CD14-positive monocyte (primary cell): Measurements from ENCODE around the gene ZRANB3. TPM values are rescaled to one million over a fixed set of nuclear protein-coding genes. Genes with fewer than 3 reads are reported as not detected.
A peak's percentile ranks its signal among the peaks of the same experiment; 100 is the strongest.

ENCODE experiments used
- DNase-seq, 3 donors: peaks; one replicate each; pipeline ENCODE4 v3.0.0-alpha.2; 2011 to 2022
- H2AFZ ChIP-seq: 2 replicates; pipeline ENCODE4 v1.6.0; 2012; ENCODE audit warnings: mild to moderate bottlenecking, low read depth, low read length, inconsistent platforms; ENCODE audit not compliant: insufficient read depth, poor library complexity, severe bottlenecking
- H3K27ac ChIP-seq, 2 donors: 1 replicate in 1 of 2; 2 replicates in 1 of 2; pipeline ENCODE4 v1.5.1; 2012 to 2013; ENCODE audit warnings: low read length in 2 of 2, control low read depth in 1 of 2, inconsistent platforms in 1 of 2, low read depth in 1 of 2, mild to moderate bottlenecking in 1 of 2
- H3K27me3 ChIP-seq, 2 donors: one replicate each; pipeline versions ENCODE4 v1.6.0 to v1.6.1; 2011 to 2013; ENCODE audit warnings: low read length in 2 of 2; ENCODE audit not compliant: control insufficient read depth in 2 of 2, insufficient read depth in 2 of 2
- H3K36me3 ChIP-seq, 2 donors: replicated peaks in 1 of 2; 1 replicate in 1 of 2; 2 replicates in 1 of 2; pipeline versions ENCODE4 v1.5.1 to v1.6.1; 2012 to 2013; ENCODE audit warnings: low read length in 2 of 2, control low read depth in 1 of 2, inconsistent platforms in 1 of 2, mild to moderate bottlenecking in 1 of 2; ENCODE audit not compliant: insufficient read depth in 2 of 2, control insufficient read depth in 1 of 2
- H3K4me1 ChIP-seq, 2 donors: 1 replicate in 1 of 2; 2 replicates in 1 of 2; pipeline versions ENCODE4 v1.5.1 to v1.6.1; 2012 to 2013; ENCODE audit warnings: low read length in 2 of 2, control low read depth in 1 of 2, inconsistent platforms in 1 of 2, mild to moderate bottlenecking in 1 of 2, moderate library complexity in 1 of 2; ENCODE audit not compliant: insufficient read depth in 2 of 2, control insufficient read depth in 1 of 2
- H3K4me2 ChIP-seq: replicated peaks from 2 replicates; pipeline ENCODE3; 2012; ENCODE audit warnings: low read length, moderate library complexity, mild to moderate bottlenecking; ENCODE audit not compliant: poor library complexity, severe bottlenecking; ENCODE audit errors: extremely low read depth
- H3K4me3 ChIP-seq, 3 experiments: fragments of 200-600 bp in 1 of 3; sonication (generic) in 1 of 3; replicated peaks in 1 of 3; 1 replicate in 2 of 3; 2 replicates in 1 of 3; pipeline ENCODE4 v1.5.1; 2011 to 2013; ENCODE audit warnings: low read length in 3 of 3, mild to moderate bottlenecking in 3 of 3, control low read depth in 2 of 3, low read depth in 2 of 3, inconsistent platforms in 1 of 3, moderate library complexity in 1 of 3
- H3K79me2 ChIP-seq: 2 replicates; pipeline ENCODE4 v1.6.0; 2012; ENCODE audit warnings: mild to moderate bottlenecking, control low read depth, inconsistent platforms, low read length, moderate library complexity; ENCODE audit not compliant: insufficient read depth
- H3K9ac ChIP-seq: 2 replicates; pipeline ENCODE4 v1.6.0; 2017; ENCODE audit warnings: low read length, mild to moderate bottlenecking; ENCODE audit not compliant: insufficient read depth, poor library complexity, severe bottlenecking
- H3K9me3 ChIP-seq, 2 donors: replicated peaks in 1 of 2; 1 replicate in 1 of 2; 2 replicates in 1 of 2; pipeline versions ENCODE4 v1.5.1 to v1.6.1; 2012 to 2013; ENCODE audit warnings: low read length in 2 of 2, control low read depth in 1 of 2; ENCODE audit not compliant: control insufficient read depth in 1 of 2, insufficient read depth in 1 of 2
- H4K20me1 ChIP-seq: 2 replicates; pipeline ENCODE4 v1.6.0; 2012; ENCODE audit warnings: mild to moderate bottlenecking, low read length, control low read depth, moderate library complexity; ENCODE audit not compliant: insufficient read depth
- H3K27ac Mint-ChIP-seq, 7 donors: one replicate each; pipeline ENCODE4 v1.8.0; 2020; ENCODE audit warnings: mild to moderate bottlenecking in 7 of 7, mixed read lengths in 7 of 7, moderate library complexity in 6 of 7, inconsistent platforms in 2 of 7
- H3K27me3 Mint-ChIP-seq, 3 donors: one replicate each; pipeline ENCODE4 v1.8.0; 2021 to 2022; ENCODE audit warnings: low read depth in 3 of 3, mild to moderate bottlenecking in 3 of 3, mixed read lengths in 3 of 3, moderate library complexity in 3 of 3, inconsistent platforms in 1 of 3
- H3K36me3 Mint-ChIP-seq, 2 donors: one replicate each; pipeline ENCODE4 v1.8.0; 2020; ENCODE audit warnings: mixed read lengths in 2 of 2, inconsistent platforms in 1 of 2, mild to moderate bottlenecking in 1 of 2
- H3K4me1 Mint-ChIP-seq: one replicate; pipeline ENCODE4 v1.8.0; 2020; ENCODE audit warnings: mild to moderate bottlenecking, mixed read lengths
- H3K4me3 Mint-ChIP-seq, 2 donors: one replicate each; pipeline ENCODE4 v1.8.0; 2020; ENCODE audit warnings: mild to moderate bottlenecking in 2 of 2, mixed read lengths in 2 of 2, moderate library complexity in 1 of 2
- H3K9me3 Mint-ChIP-seq, 7 donors: one replicate each; pipeline ENCODE4 v1.8.0; 2020 to 2022; ENCODE audit warnings: mixed read lengths in 7 of 7, mild to moderate bottlenecking in 6 of 7, moderate library complexity in 6 of 7, inconsistent platforms in 2 of 7
- CTCF ChIP-seq: fragments of 200-600 bp; IDR thresholded peaks from one replicate; pipeline ENCODE4 v1.8.0; 2022; ENCODE audit warnings: antibody characterized with exemption, mild to moderate bottlenecking
- WGBS: methylation state at CpG from one replicate; pipeline ENCODE4 v1.1.5; 2013; ENCODE audit warnings: missing lambda C conversion rate; ENCODE audit not compliant: insufficient coverage; 5-methylcytosine and 5-hydroxymethylcytosine counted together
- intact Hi-C, 2 donors: fragments of 100-400 bp; cut with micrococcal nuclease; formaldehyde crosslinking; loops; one replicate each; pipeline versions ENCODE4 v1.15.0 to v1.15.1; 2023
- polyA plus RNA-seq, 3 donors: library from polyadenylated mRNA; depleted of rRNA in 1 of 3; unstranded in 2 of 3; stranded (reverse) in 1 of 3; fragments of 300-500 nt in 2 of 3; fragments of >200 nt in 1 of 3; fragmentation: Illumina TruSeq in 2 of 3; gene quantifications; 1 replicate in 2 of 3; 2 replicates in 1 of 3; pipeline ENCODE4 v1.2.3, GENCODE V29; 2012 to 2021

The ZRANB3 gene
- polyA plus RNA-seq, 3 donors = 0.47 to 3.5 (median 0.64) TPM

GRCh38 chr2:135475128-135475527, 55.9 kb downstream of the ZRANB3 start:
- no peaks in the 10 kb centered on the region for H3K4me1 ChIP-seq
- no peak for TF ChIP-seq CTCF
- Mint-ChIP-seq H3K9me3 (peaks cover 0 to 4% (median 0%) of the 10 kb centered on the region in 7 donors), H3K27me3 (no peaks in the 10 kb centered on the region), H3K27ac (no peak overlapping the region), H3K36me3 (no peaks in the 10 kb centered on the region), H3K4me3 (no peak overlapping the region), H3K4me1 (no peaks in the 10 kb centered on the region)
- H2AFZ ChIP-seq = no peak overlapping the region
- H3K4me3 ChIP-seq = no peak overlapping the region
- intact Hi-C loops = no loop called here
- H4K20me1 ChIP-seq = no peaks in the 10 kb centered on the region
- no peaks in the 10 kb centered on the region for H3K9me3 ChIP-seq
- H3K36me3 ChIP-seq = no peaks in the 10 kb centered on the region
- H3K27me3 ChIP-seq = no peaks in the 10 kb centered on the region
- no peak overlapping the region for H3K9ac ChIP-seq
- no peak overlapping the region for H3K4me2 ChIP-seq
- no peaks in the 10 kb centered on the region for H3K79me2 ChIP-seq
- DNase-seq = no peak
- H3K27ac ChIP-seq = no peak overlapping the region

- H3K27me3 Mint-ChIP-seq = peaks cover 0 to 2% (median 0%) of the 10 kb centered on the region in 3 donors
- peak; percentile 45 for TF ChIP-seq CTCF
- H3K9me3 ChIP-seq = no peaks in the 10 kb centered on the region
- H3K36me3 Mint-ChIP-seq = no peaks in the 10 kb centered on the region
- no peak overlapping the region for H3K9ac ChIP-seq
- intact Hi-C loops = no loop called here
- no peak overlapping the region for H3K4me2 ChIP-seq
- H3K36me3 ChIP-seq = no peaks in the 10 kb centered on the region
- no peaks in the 10 kb centered on the region for H3K4me1 Mint-ChIP-seq
- H3K4me3 Mint-ChIP-seq = no peak overlapping the region
- peaks cover 0 to 4% (median 0%) of the 10 kb centered on the region in 7 donors for H3K9me3 Mint-ChIP-seq
- WGBS = no CpG with 5 or more reads among the region's 2 CpGs
- H3K27me3 ChIP-seq = no peaks in the 10 kb centered on the region
- no peaks in the 10 kb centered on the region for H3K4me1 ChIP-seq
- H4K20me1 ChIP-seq = no peaks in the 10 kb centered on the region
- peak in 1 of 3 donors; percentile 5 for DNase-seq
- no peak overlapping the region for H3K4me3 ChIP-seq
- no peak overlapping the region for H2AFZ ChIP-seq
- H3K27ac Mint-ChIP-seq = no peak overlapping the region
- no peak overlapping the region for H3K27ac ChIP-seq
- H3K79me2 ChIP-seq = no peaks in the 10 kb centered on the region
These were observed 57.5 kb downstream of the ZRANB3 start for GRCh38 chr2:135473567-135473966.
